Spinal cord (tissue), 10 donors: ENCODE results near the gene GALNT14. TPM values are rescaled to one million over a fixed set of nuclear protein-coding genes. Genes with fewer than 3 reads are reported as not detected.

Experiments
- DNase-seq, 6 donors: peaks; one replicate each; pipeline versions ENCODE4 v3.0.0 to v3.0.0-alpha.2; 2013 to 2015; ENCODE audit warnings: low spot score in 6 of 6, low read depth in 4 of 6
- H3K27ac ChIP-seq: one replicate; pipeline ENCODE4 v1.5.1; 2013; ENCODE audit warnings: low read depth, low read length, control low read depth
- H3K27me3 ChIP-seq: one replicate; pipeline ENCODE4 v1.6.1; 2013; ENCODE audit warnings: low read length; ENCODE audit not compliant: control insufficient read depth, insufficient read depth
- H3K36me3 ChIP-seq: one replicate; pipeline ENCODE4 v1.6.1; 2013; ENCODE audit warnings: low read length; ENCODE audit not compliant: control insufficient read depth, insufficient read depth
- H3K4me1 ChIP-seq: one replicate; pipeline ENCODE4 v1.6.1; 2013; ENCODE audit warnings: low read length; ENCODE audit not compliant: control insufficient read depth, insufficient read depth
- H3K4me3 ChIP-seq: one replicate; pipeline ENCODE4 v1.5.1; 2013; ENCODE audit warnings: low read depth, low read length, control low read depth
- H3K9me3 ChIP-seq: one replicate; pipeline ENCODE4 v1.6.1; 2013; ENCODE audit warnings: low read length; ENCODE audit not compliant: control insufficient read depth, insufficient read depth
- WGBS: methylation state at CpG from one replicate; pipeline ENCODE4 v1.1.5; 2013; ENCODE audit warnings: missing lambda C conversion rate; ENCODE audit not compliant: insufficient coverage; 5-methylcytosine and 5-hydroxymethylcytosine counted together
- polyA plus RNA-seq, 2 donors: library from polyadenylated mRNA; unstranded; fragments of 120-200 nt; gene quantifications; one replicate each; pipeline ENCODE4 v1.2.1, GENCODE V29; 2013; ENCODE audit not compliant: insufficient read length in 2 of 2
- total RNA-seq, 2 donors: library from RNA; depleted of rRNA in 1 of 2; stranded (reverse); fragments of 120-200 nt in 1 of 2; fragments of >200 nt in 1 of 2; gene quantifications; one replicate each; pipeline versions ENCODE4 v1.2.3 to v1.2.4, GENCODE V29; 2013 to 2014
- donor health status: healthy.

The GALNT14 gene
- total and polyA plus RNA-seq, 4 donors = 4.6 to 25.1 (median 16.2) TPM

- Histone ChIP-seq H3K4me3 (no peak overlapping the region), H3K27me3 (no peaks in the 10 kb centered on the region), H3K27ac (no peak overlapping the region), H3K4me1 (peaks cover 28% of the 10 kb centered on the region), H3K36me3 (no peaks in the 10 kb centered on the region), H3K9me3 (no peaks in the 10 kb centered on the region)
- WGBS = 81% methylated on average over 6 of the region's 12 CpGs
- peak in 1 of 6 donors; percentile 34 for DNase-seq
Measured at GRCh38 chr2:31069643-31070325, 68.5 kb downstream of the GALNT14 start.

GRCh38 chr2:31067259-31067658 lies 71.0 kb downstream of the GALNT14 start:
- Histone ChIP-seq H3K4me3 (no peak overlapping the region), H3K4me1 (peaks cover 28% of the 10 kb centered on the region), H3K27ac (no peak overlapping the region), H3K36me3 (no peaks in the 10 kb centered on the region), H3K9me3 (no peaks in the 10 kb centered on the region), H3K27me3 (no peaks in the 10 kb centered on the region)
- 59% methylated on average over 8 of the region's 8 CpGs for WGBS
- peak in 1 of 6 donors; percentile 43 for DNase-seq

GRCh38 chr2:31066551-31066950 lies 71.7 kb downstream of the GALNT14 start:
- Histone ChIP-seq H3K27me3 (no peaks in the 10 kb centered on the region), H3K27ac (no peak overlapping the region), H3K9me3 (no peaks in the 10 kb centered on the region), H3K4me3 (no peak overlapping the region), H3K4me1 (peaks cover 28% of the 10 kb centered on the region), H3K36me3 (no peaks in the 10 kb centered on the region)
- 22% methylated on average over 6 of the region's 6 CpGs for WGBS
- peak in 5 of 6 donors; percentile 35 to 88 (median 39) for DNase-seq

- WGBS = 34% methylated on average over 2 of the region's 9 CpGs
- Histone ChIP-seq H3K36me3 (no peaks in the 10 kb centered on the region), H3K4me1 (peaks cover 28% of the 10 kb centered on the region), H3K4me3 (no peak overlapping the region), H3K9me3 (no peaks in the 10 kb centered on the region), H3K27me3 (no peaks in the 10 kb centered on the region), H3K27ac (no peak overlapping the region)
- DNase-seq = no peak
Measured at GRCh38 chr2:31066086-31066485, 72.2 kb downstream of the GALNT14 start.

- Histone ChIP-seq H3K36me3 (no peaks in the 10 kb centered on the region), H3K9me3 (no peaks in the 10 kb centered on the region), H3K27me3 (no peaks in the 10 kb centered on the region), H3K4me3 (no peak overlapping the region), H3K27ac (no peak overlapping the region), H3K4me1 (peaks cover 31% of the 10 kb centered on the region)
- WGBS = 89% methylated on average over 5 of the region's 5 CpGs
- DNase-seq = no peak
Measured at GRCh38 chr2:31065356-31065755, 72.9 kb downstream of the GALNT14 start.

- Histone ChIP-seq H3K4me1 (peaks cover 9% of the 10 kb centered on the region), H3K9me3 (no peaks in the 10 kb centered on the region), H3K36me3 (no peaks in the 10 kb centered on the region), H3K27me3 (no peaks in the 10 kb centered on the region), H3K4me3 (no peak overlapping the region), H3K27ac (no peak overlapping the region)
- peak in 1 of 6 donors; percentile 70 for DNase-seq
- WGBS = 55% methylated on average over 5 of the region's 6 CpGs
Measured at GRCh38 chr2:31060397-31060796, 77.8 kb downstream of the GALNT14 start.

- DNase-seq = no peak
- 92% methylated on average over 8 of the region's 13 CpGs for whole genome bisulfite sequencing
Measured at GRCh38 chr2:31058096-31059035, 79.9 kb downstream of the GALNT14 start.

GRCh38 chr2:31057691-31058090 lies 80.5 kb downstream of the GALNT14 start:
- peaks cover 8% of the 10 kb centered on the region for H3K4me1 ChIP-seq
- WGBS = 80% methylated on average over 1 of the region's 3 CpGs
- no peaks in the 10 kb centered on the region for H3K36me3 ChIP-seq
- no peak overlapping the region for H3K27ac ChIP-seq
- no peak for DNase-seq
- no peaks in the 10 kb centered on the region for H3K9me3 ChIP-seq
- no peak overlapping the region for H3K4me3 ChIP-seq
- H3K27me3 ChIP-seq = no peaks in the 10 kb centered on the region

More at GRCh38 chr2:31058096-31059035, 79.9 kb downstream of the GALNT14 start:
- Histone ChIP-seq H3K27ac (no peak overlapping the region), H3K4me1 (peaks cover 8% of the 10 kb centered on the region), H3K36me3 (no peaks in the 10 kb centered on the region), H3K27me3 (no peaks in the 10 kb centered on the region), H3K4me3 (no peak overlapping the region), H3K9me3 (no peaks in the 10 kb centered on the region)

- no peaks in the 10 kb centered on the region for H3K27me3 ChIP-seq
- DNase-seq = no peak
- no peak overlapping the region for H3K27ac ChIP-seq
- no peaks in the 10 kb centered on the region for H3K9me3 ChIP-seq
- peaks cover 8% of the 10 kb centered on the region for H3K4me1 ChIP-seq
- H3K36me3 ChIP-seq = no peaks in the 10 kb centered on the region
- no peak overlapping the region for H3K4me3 ChIP-seq
- WGBS = 91% methylated on average over 5 of the region's 6 CpGs
Measured at GRCh38 chr2:31055938-31056337, 82.3 kb downstream of the GALNT14 start.
